HepG2 (cell line): ENCODE measurements around the gene PLEKHH3.

ENCODE experiments used
- CTCF ChIP-seq: sonication (generic); formaldehyde crosslinking; IDR thresholded peaks from 2 replicates; pipeline ENCODE4 v1.5.0; 2020; ENCODE audit warnings: mild to moderate bottlenecking, missing genetic modification reagents, moderate library complexity
- MYC ChIP-seq: sonication (generic); formaldehyde crosslinking; IDR thresholded peaks from 2 replicates; pipeline ENCODE4 v1.9.0; 2021; ENCODE audit warnings: missing genetic modification reagents, borderline replicate concordance
- SETDB1 ChIP-seq: sonication (generic); formaldehyde crosslinking; IDR thresholded peaks from 2 replicates; pipeline ENCODE4 v1.5.1; 2020; ENCODE audit warnings: missing genetic modification reagents, mild to moderate bottlenecking, borderline replicate concordance
- SIN3B ChIP-seq: fragments of 150-350 bp; IDR thresholded peaks from 2 replicates; pipeline ENCODE4 v1.6.1; 2014; ENCODE audit warnings: low read length
- SRSF1 ChIP-seq: fragments of 200-400 bp; formaldehyde crosslinking; optimal IDR thresholded peaks from 2 replicates; pipeline ENCODE3; 2017; ENCODE audit warnings: mild to moderate bottlenecking, low read depth, low read length, moderate library complexity
- U2AF1 ChIP-seq: fragments of 200-400 bp; formaldehyde crosslinking; optimal IDR thresholded peaks from 2 replicates; pipeline ENCODE3; 2017; ENCODE audit warnings: mild to moderate bottlenecking, low read depth, low read length
- ZBTB14 ChIP-seq: sonication (generic); formaldehyde crosslinking; IDR thresholded peaks from 2 replicates; pipeline ENCODE4 v1.4.0; 2020; ENCODE audit warnings: missing genetic modification reagents
- ZBTB26 ChIP-seq: IDR thresholded peaks from 2 replicates; pipeline ENCODE4 v1.6.1; 2016; ENCODE audit warnings: missing compliant biosample characterization, missing genetic modification reagents, borderline replicate concordance
- ZBTB34 ChIP-seq: sonication (generic); formaldehyde crosslinking; IDR thresholded peaks from 2 replicates; pipeline ENCODE4 v1.8.0; 2022; ENCODE audit warnings: mild to moderate bottlenecking, missing genetic modification reagents

- TF ChIP-seq ZBTB34 = no peak
- no peak for TF ChIP-seq CTCF
- TF ChIP-seq SIN3B = no peak
- TF ChIP-seq U2AF1 = no peak
- TF ChIP-seq ZBTB26 (CRISPR knock-in tag) = no peak
- no peak for TF ChIP-seq ZBTB14 (CRISPR knock-in tag)
- TF ChIP-seq MYC (CRISPR knock-in tag) = no peak
- TF ChIP-seq SRSF1 = no peak
- no peak for TF ChIP-seq SETDB1 (CRISPR knock-in tag)
These were observed 3.6 kb upstream of the PLEKHH3 start for GRCh38 chr17:42680331-42680808.
